Stomach (tissue), 4 donors: Measurements from ENCODE around the gene PRR27.

ENCODE experiments used
- EP300 ChIP-seq: sonication (generic); formaldehyde crosslinking; IDR thresholded peaks from one replicate; pipeline ENCODE4 v1.6.1; 2017; ENCODE audit warnings: antibody characterized with exemption
- POLR2A ChIP-seq, 4 donors: fragments of 450-650 bp; IDR thresholded peaks; one replicate each; pipeline ENCODE4 v1.6.1; 2016; ENCODE audit warnings: antibody characterized with exemption in 4 of 4, control low read depth in 2 of 4, mild to moderate bottlenecking in 1 of 4, moderate library complexity in 1 of 4
- TF ChIP-seq, protein P1 (sequence below), 7 experiments: fragments of 450-650 bp in 4 of 7; fragments of 200-600 bp in 3 of 7; sonication (generic) in 3 of 7; IDR thresholded peaks; one replicate each; pipeline ENCODE4 v1.5.1; 2016 to 2019; ENCODE audit warnings: antibody characterized with exemption in 7 of 7, control low read depth in 2 of 7, mild to moderate bottlenecking in 1 of 7

DNA sequence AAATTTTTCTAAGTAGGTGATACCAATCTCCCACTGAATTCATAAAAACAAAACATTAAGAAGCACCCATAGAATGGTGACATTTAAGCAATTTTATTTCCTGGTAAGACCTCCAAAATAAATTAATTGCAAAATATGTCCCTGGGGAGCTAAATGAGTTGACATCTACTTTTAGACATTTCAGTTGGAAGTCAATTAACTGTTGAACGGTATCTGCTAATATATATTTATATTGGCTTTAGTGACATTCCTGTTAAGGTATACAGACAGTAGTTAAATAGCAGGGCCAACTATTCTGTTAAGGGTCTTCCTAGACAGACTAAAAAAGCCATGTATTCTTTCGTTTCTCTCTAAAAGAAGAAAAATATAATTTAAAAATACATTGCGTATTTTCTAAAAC, at the start of gene PRR27:
- TF ChIP-seq, protein P1, sequence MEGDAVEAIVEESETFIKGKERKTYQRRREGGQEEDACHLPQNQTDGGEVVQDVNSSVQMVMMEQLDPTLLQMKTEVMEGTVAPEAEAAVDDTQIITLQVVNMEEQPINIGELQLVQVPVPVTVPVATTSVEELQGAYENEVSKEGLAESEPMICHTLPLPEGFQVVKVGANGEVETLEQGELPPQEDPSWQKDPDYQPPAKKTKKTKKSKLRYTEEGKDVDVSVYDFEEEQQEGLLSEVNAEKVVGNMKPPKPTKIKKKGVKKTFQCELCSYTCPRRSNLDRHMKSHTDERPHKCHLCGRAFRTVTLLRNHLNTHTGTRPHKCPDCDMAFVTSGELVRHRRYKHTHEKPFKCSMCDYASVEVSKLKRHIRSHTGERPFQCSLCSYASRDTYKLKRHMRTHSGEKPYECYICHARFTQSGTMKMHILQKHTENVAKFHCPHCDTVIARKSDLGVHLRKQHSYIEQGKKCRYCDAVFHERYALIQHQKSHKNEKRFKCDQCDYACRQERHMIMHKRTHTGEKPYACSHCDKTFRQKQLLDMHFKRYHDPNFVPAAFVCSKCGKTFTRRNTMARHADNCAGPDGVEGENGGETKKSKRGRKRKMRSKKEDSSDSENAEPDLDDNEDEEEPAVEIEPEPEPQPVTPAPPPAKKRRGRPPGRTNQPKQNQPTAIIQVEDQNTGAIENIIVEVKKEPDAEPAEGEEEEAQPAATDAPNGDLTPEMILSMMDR (IDR thresholded peaks at IDR 0.05) = no peak
- TF ChIP-seq POLR2A (IDR thresholded peaks at IDR 0.05) (no peak), EP300 (no peak)
